ENCODE data around the gene B2M. TPM values are rescaled to one million over a fixed set of nuclear protein-coding genes. Genes with fewer than 3 reads are reported as not detected.
A peak's percentile ranks its signal among the peaks of the same experiment; 100 is the strongest.

The B2M gene
- total and polyA plus RNA-seq, 10 of the 15 experiments (the other 5 are each of a cell fraction or from before 2014, with no cell fraction given), result 2,901 to 22,794 (median 8,374) TPM

DNA sequence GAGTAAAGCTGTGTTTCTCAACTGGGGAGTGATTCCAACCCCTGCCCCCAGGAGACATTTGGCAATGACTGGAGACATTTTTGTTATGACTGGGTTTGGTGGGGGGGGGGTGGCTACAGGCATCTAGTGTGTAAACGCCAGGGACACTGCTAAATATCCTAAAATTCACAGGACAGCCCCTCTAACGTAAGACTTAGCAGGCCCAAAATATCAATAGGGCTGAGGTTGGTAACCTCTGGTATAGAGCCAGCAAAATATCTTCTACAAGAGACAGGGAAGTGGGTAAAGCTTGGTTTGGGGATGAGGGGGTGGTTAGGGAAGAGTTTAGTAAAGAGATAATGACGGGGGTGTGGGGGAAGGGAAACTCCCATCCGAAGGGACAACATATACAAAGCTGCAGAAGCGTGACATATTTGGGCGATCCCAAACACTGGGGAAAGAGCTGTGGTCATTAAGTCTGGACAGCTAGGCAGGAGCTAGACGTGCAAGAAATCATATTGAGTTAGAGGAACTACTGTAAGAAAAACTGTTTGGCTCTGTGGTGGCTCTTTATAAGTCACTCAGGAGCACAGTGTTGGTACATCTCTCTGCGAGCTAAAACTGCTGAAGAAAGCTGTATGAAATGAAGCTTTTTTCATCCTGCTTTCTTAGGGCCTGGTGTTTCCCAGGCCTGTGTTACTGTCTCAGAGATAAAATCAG lies 24.3 kb downstream of the B2M start:
- ChIA-PET SMC1A (ENCODE audit: uncharacterized antibody, unreplicated experiment) (interaction anchor here (0.5 to 16.1 kb wide), 34 partner anchors 8 to 435 kb away, joined by 3 to 637 read pairs (median 5); partner anchors contain the start of genes B2M, EIF3J, PATL2 and SPG11), POLR2A (interaction anchor here (0.5 to 13.7 kb wide), 15 partner anchors 18 to 591 kb away, joined by 3 to 718 read pairs (median 5); partner anchors contain the start of genes B2M, PATL2 and SPG11), RAD21 (ENCODE audit: unreplicated experiment) (interaction anchor here (0.6 to 19.7 kb wide), 21 partner anchors 8 to 199 kb away, joined by 3 to 680 read pairs (median 9); partner anchors contain the start of genes B2M, EIF3J, PATL2 and SPG11), CTCF (interaction anchor here (0.9 to 9.8 kb wide), 23 partner anchors 8 to 190 kb away, joined by 3 to 454 read pairs (median 6); partner anchors contain the start of genes B2M, PATL2 and SPG11)
- H3K9ac ChIP-seq (ENCODE audit: control insufficient read depth, insufficient read depth, low read length), result peak overlapping the region; percentile 80
- intact Hi-C loops (cut with micrococcal nuclease; ENCODE audit: unreplicated experiment), result loop anchor here (2.0 to 5.0 kb wide), 2 partner anchors 73 to 143 kb away; partner anchors contain the start of gene SPG11
- H3K4me3 ChIP-seq, result peak overlapping the region; percentile 73
- ATAC-seq (peak; percentile 70), DNase-seq (ENCODE audit: low read depth, low spot score) (no peak), FAIRE-seq (peak; percentile 27)
- 0% methylated on average over 8 of the region's 8 CpGs for WGBS (ENCODE audit: insufficient coverage, insufficient replicate concordance, low lambda C conversion rate, missing lambda C conversion rate)
- H3K9me3 ChIP-seq (replicated peaks; ENCODE audit: control insufficient read depth, insufficient read depth, low read length), result no peaks in the 10 kb centered on the region
- no peaks in the 10 kb centered on the region for H4K20me1 ChIP-seq (ENCODE audit: control insufficient read depth, insufficient read depth)
- peak overlapping the region; percentile 81 for H3K27ac ChIP-seq (ENCODE audit: control insufficient read depth, insufficient read depth)
- peaks cover 33% of the 10 kb centered on the region for H3K4me1 ChIP-seq (ENCODE audit: control insufficient read depth, insufficient read depth, low read length)
- no peaks in the 10 kb centered on the region for H3K27me3 ChIP-seq (replicated peaks in 1 of 2; ENCODE audit: control insufficient read depth in 2 of 2, insufficient read depth in 2 of 2, low read length in 1 of 2)
- peak overlapping the region; percentile 53 for H2AFZ ChIP-seq (ENCODE audit: control insufficient read depth, low read depth, low read length)
- peaks cover 0 to 14% of the 10 kb centered on the region in 2 experiments; a peak in 3 of 4 replicates for H3K36me3 ChIP-seq (ENCODE audit: control insufficient read depth in 2 of 2, insufficient read depth in 2 of 2, low read length in 1 of 2)
- peaks cover 73% of the 10 kb centered on the region for H3K79me2 ChIP-seq (ENCODE audit: control insufficient read depth, insufficient read depth, low read length)
- BruUV-seq (replicated peaks), result TSS peak; percentile 87
- H3K4me2 ChIP-seq (ENCODE audit: control insufficient read depth, insufficient read depth), result peak overlapping the region; percentile 61
- in situ Hi-C loops (cut with MboI), result loop anchor here (5.0 kb wide), 1 partner anchor 143 kb away; no protein-coding TSS in a partner anchor
- no peak for TF ChIP-seq ZNF384 (IDR thresholded peaks at IDR 0.05; ENCODE audit: borderline replicate concordance, low read depth, low read length)
- 0 out of 2 replicates have a peak, but pooled peaks have one; percentile 45 for TF ChIP-seq STAT3 (IDR thresholded peaks at IDR 0.05; ENCODE audit: low read depth, low read length)
- TF ChIP-seq SUPT20H (IDR thresholded peaks at IDR 0.05; ENCODE audit: borderline replicate concordance, control insufficient read depth, low read depth, low read length), result no peak
- TF ChIP-seq PAX5 (IDR thresholded peaks at IDR 0.05; ENCODE audit: borderline replicate concordance, low read depth, low read length), result no peak
- no peak for TF ChIP-seq ZBTB40 (IDR thresholded peaks at IDR 0.05; ENCODE audit: borderline replicate concordance)
- peak in 1 of 2 experiments; percentile 55; a peak in 1 of 3 replicates for TF ChIP-seq EGR1 (IDR thresholded peaks at IDR 0.05; ENCODE audit: borderline replicate concordance in 1 of 2, low read depth in 2 of 2, low read length in 2 of 2)
- TF ChIP-seq, protein P1, sequence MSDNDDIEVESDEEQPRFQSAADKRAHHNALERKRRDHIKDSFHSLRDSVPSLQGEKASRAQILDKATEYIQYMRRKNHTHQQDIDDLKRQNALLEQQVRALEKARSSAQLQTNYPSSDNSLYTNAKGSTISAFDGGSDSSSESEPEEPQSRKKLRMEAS (IDR thresholded peaks at IDR 0.05; ENCODE audit: low read depth, low read length), result no peak
- TF ChIP-seq CEBPZ (IDR thresholded peaks at IDR 0.05; ENCODE audit: low read depth, low read length), result no peak
- TF ChIP-seq NBN (IDR thresholded peaks at IDR 0.05), result 0 out of 2 replicates have a peak, but pooled peaks have one; percentile 58
- 0 out of 4 replicates have a peak, but pooled peaks of 1 of the 2 experiments have one; percentile 4 for TF ChIP-seq CEBPB (IDR thresholded peaks at IDR 0.05; ENCODE audit: borderline replicate concordance in 1 of 2, low read depth in 2 of 2, low read length in 2 of 2)
- 0 out of 2 replicates have a peak, but pooled peaks have one; percentile 3 for TF ChIP-seq YBX1 (IDR thresholded peaks at IDR 0.05)
